OCI-M2 (cell line): ENCODE data around the gene AFF1.
"Not testable (repeated sequence)": the region's sequence is repeated elsewhere in the genome, so short reads cannot be mapped to it uniquely, and the experiment has no call there.

ENCODE experiments used
- DNase-seq: peaks from one replicate; lab custom pipeline; 2025; ENCODE audit not compliant: unreplicated experiment; lab: John Stamatoyannopoulos, UW

AFF1 gene

GRCh38 chr4:87134122-87134521 is 199.3 kb downstream of the AFF1 start:
- DNase-seq: no peak

GRCh38 chr4:87141428-87141827 is 206.6 kb downstream of the AFF1 start:
- DNase-seq: no peak

- DNase-seq: no peak
Measured at GRCh38 chr4:87144356-87144755, 209.5 kb downstream of the AFF1 start.

- not testable (repeated sequence) for DNase-seq
Measured at GRCh38 chr4:87145934-87146333, 211.1 kb downstream of the AFF1 start.

GRCh38 chr4:87147116-87147515 is 212.3 kb downstream of the AFF1 start:
- no peak for DNase-seq

- peak; percentile 18 for DNase-seq
Measured at GRCh38 chr4:87150498-87151261, 215.9 kb downstream of the AFF1 start.

- no peak for DNase-seq
Measured at GRCh38 chr4:87151730-87152129, 216.9 kb downstream of the AFF1 start.

GRCh38 chr4:87152310-87153041 is 217.7 kb downstream of the AFF1 start:
- DNase-seq: no peak

GRCh38 chr4:87153078-87153870 is 218.5 kb downstream of the AFF1 start:
- no peak for DNase-seq

GRCh38 chr4:87165892-87166291 is 231.1 kb downstream of the AFF1 start:
- DNase-seq: no peak

GRCh38 chr4:87166296-87166854 is 231.6 kb downstream of the AFF1 start:
- DNase-seq: no peak

- DNase-seq: no peak
Measured at GRCh38 chr4:87171944-87172343, 237.1 kb downstream of the AFF1 start.

- DNase-seq: no peak
Measured at GRCh38 chr4:87174672-87175071, 239.9 kb downstream of the AFF1 start.

- DNase-seq: no peak
Measured at GRCh38 chr4:87179751-87180150, 244.9 kb downstream of the AFF1 start.

- no peak for DNase-seq
Measured at GRCh38 chr4:87180767-87181166, 246.0 kb downstream of the AFF1 start.

- DNase-seq: no peak
Measured at GRCh38 chr4:87185146-87185870, 250.5 kb downstream of the AFF1 start.

- DNase-seq: no peak
Measured at GRCh38 chr4:87188048-87188447, 253.2 kb downstream of the AFF1 start.

- no peak for DNase-seq
Measured at GRCh38 chr4:87188932-87189331, 254.1 kb downstream of the AFF1 start.
